Progenitor cell of endocrine pancreas (in vitro differentiated cells): ENCODE results near the gene LRRC23. TPM values are rescaled to one million over a fixed set of nuclear protein-coding genes. Genes with fewer than 3 reads are reported as not detected.

ENCODE experiments used
- DNase-seq: peaks from one replicate; pipeline ENCODE4 v3.0.0; 2021; ENCODE audit warnings: low spot score; ENCODE audit not compliant: unreplicated experiment
- H3K27ac Mint-ChIP-seq: 2 replicates; pipeline ENCODE4 v1.8.0; 2021; ENCODE audit warnings: mild to moderate bottlenecking, moderate library complexity, mixed read lengths
- H3K27me3 Mint-ChIP-seq: 2 replicates; pipeline ENCODE4 v1.8.0; 2021; ENCODE audit warnings: mixed read lengths
- H3K36me3 Mint-ChIP-seq: 2 replicates; pipeline ENCODE4 v1.8.0; 2022; ENCODE audit warnings: mixed read lengths; ENCODE audit not compliant: insufficient read depth
- H3K4me1 Mint-ChIP-seq: 2 replicates; pipeline ENCODE4 v1.8.0; 2021; ENCODE audit warnings: low read depth, mixed read lengths
- H3K4me3 Mint-ChIP-seq: 2 replicates; pipeline ENCODE4 v1.8.0; 2021; ENCODE audit warnings: low read depth, mild to moderate bottlenecking, moderate library complexity, mixed read lengths
- H3K9me3 Mint-ChIP-seq: 2 replicates; pipeline ENCODE4 v1.8.0; 2021; ENCODE audit warnings: low read depth, mixed read lengths
- total RNA-seq: library from RNA; stranded (reverse); gene quantifications from 2 replicates; pipeline ENCODE4 v1.2.1, GENCODE V29; 2021
- TF ChIP-seq, protein P1 (sequence below): fragments of 200-600 bp; sonication (generic); IDR thresholded peaks from one replicate; pipeline ENCODE4 v1.5.0; 2021; ENCODE audit warnings: antibody characterized with exemption, mild to moderate bottlenecking; ENCODE audit not compliant: unreplicated experiment

LRRC23 gene
- total RNA-seq, 1 donor from 2014 or later = 21.5 TPM

DNA sequence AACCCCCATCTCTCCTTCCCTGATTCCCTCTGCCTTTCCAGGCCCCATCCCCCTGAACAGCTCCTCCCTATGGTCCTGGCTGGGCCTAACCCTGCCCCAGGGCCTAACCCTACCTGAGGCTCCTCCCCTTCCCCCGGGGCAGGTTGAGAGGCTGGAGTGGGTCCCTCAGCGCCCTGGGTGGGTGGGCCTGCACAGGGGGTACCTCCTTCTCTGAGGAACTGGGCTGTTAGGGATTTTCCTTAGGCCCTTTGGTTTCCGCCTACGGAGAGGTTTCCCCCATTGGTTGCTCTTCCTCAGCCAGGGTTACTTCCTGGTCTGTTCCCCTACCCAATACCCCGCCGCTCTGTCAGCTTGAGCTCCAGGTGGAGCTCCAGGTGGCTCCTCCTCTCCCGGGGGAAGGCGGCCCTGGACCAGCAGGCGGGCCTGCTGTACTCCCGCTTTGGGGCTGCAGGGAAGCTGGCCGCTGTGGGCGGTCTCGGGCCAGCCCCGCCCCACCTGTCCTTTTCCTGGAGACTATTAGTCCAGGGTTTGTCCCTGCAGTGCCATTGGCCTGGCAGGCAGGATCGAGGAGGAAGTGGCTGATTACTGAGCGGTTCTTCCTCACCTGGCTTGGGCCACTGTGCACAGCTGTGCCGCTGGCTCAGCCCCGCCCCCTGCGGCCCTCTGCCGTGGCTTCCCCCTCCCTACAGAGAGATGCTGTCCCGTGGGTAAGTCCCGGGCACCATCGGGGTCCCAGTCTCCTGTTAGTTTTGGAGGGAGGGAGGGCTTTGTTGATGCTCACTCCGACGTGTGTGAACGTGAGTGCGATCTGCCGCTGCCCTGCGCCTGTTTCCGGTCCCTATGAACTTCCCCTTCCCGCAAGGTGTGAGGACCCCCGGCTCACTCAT lies 41.7 kb downstream of the LRRC23 start:
- Mint-ChIP-seq H3K36me3 (peaks cover 5% of the 10 kb centered on the region), H3K27ac (peak overlapping the region; percentile 100), H3K9me3 (no peaks in the 10 kb centered on the region), H3K4me3 (peak overlapping the region; percentile 86), H3K27me3 (no peaks in the 10 kb centered on the region), H3K4me1 (peaks cover 38% of the 10 kb centered on the region)
- DNase-seq = peak; percentile 99
- TF ChIP-seq, protein P1, sequence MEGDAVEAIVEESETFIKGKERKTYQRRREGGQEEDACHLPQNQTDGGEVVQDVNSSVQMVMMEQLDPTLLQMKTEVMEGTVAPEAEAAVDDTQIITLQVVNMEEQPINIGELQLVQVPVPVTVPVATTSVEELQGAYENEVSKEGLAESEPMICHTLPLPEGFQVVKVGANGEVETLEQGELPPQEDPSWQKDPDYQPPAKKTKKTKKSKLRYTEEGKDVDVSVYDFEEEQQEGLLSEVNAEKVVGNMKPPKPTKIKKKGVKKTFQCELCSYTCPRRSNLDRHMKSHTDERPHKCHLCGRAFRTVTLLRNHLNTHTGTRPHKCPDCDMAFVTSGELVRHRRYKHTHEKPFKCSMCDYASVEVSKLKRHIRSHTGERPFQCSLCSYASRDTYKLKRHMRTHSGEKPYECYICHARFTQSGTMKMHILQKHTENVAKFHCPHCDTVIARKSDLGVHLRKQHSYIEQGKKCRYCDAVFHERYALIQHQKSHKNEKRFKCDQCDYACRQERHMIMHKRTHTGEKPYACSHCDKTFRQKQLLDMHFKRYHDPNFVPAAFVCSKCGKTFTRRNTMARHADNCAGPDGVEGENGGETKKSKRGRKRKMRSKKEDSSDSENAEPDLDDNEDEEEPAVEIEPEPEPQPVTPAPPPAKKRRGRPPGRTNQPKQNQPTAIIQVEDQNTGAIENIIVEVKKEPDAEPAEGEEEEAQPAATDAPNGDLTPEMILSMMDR = peak; percentile 24

DNA sequence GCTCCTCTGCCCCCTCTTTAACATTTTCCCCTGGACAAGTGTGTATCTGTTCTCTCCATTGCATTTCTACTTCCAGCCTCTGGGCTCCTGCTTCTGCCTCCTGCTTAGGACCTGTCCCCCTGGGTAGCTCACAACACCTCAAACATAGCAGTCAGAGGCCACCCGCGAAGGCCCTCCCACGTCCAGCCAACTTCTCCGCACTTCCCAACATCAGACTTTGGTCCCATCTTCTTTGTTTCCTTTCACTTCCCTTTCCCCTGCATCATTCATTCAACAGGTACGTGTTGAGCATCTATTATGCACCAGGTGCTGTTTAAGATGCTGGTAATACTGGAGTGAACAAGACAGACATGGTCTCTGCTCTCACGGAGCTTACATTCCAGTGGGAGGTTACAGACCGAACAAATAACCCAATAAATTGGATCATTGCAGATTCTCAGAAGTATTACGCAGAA lies 42.3 kb downstream of the LRRC23 start:
- no peaks in the 10 kb centered on the region for H3K27me3 Mint-ChIP-seq
- TF ChIP-seq, protein P1 = no peak
- peaks cover 38% of the 10 kb centered on the region for H3K4me1 Mint-ChIP-seq
- H3K27ac Mint-ChIP-seq = peak overlapping the region; percentile 100
- H3K4me3 Mint-ChIP-seq = peak overlapping the region; percentile 86
- peaks cover 2% of the 10 kb centered on the region for H3K36me3 Mint-ChIP-seq
- no peak for DNase-seq
- H3K9me3 Mint-ChIP-seq = no peaks in the 10 kb centered on the region

DNA sequence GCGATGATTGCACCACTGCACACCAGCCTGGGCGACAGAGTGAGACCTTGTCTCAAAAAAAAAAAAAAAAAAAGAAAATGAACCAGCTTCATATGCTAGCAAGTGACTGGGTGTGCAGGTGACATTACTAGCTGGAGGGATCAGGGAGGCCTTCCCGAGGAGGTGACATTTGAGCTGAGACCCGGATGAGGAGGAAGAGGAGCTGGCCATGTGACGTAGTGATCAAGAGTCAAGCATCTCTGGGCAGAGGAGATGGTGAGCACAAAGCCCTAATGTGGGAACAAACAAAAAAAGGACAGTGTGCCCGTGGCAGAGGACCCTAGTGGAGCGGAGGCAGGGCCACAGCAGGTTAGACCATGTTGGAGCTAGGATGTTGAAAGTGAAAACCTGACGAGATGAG lies 43.0 kb downstream of the LRRC23 start:
- Mint-ChIP-seq H3K4me1 (peaks cover 35% of the 10 kb centered on the region), H3K9me3 (no peaks in the 10 kb centered on the region), H3K27me3 (no peaks in the 10 kb centered on the region), H3K4me3 (peak overlapping the region; percentile 27), H3K27ac (peak overlapping the region; percentile 29), H3K36me3 (no peaks in the 10 kb centered on the region)
- no peak for DNase-seq
- TF ChIP-seq, protein P1 = no peak

DNA sequence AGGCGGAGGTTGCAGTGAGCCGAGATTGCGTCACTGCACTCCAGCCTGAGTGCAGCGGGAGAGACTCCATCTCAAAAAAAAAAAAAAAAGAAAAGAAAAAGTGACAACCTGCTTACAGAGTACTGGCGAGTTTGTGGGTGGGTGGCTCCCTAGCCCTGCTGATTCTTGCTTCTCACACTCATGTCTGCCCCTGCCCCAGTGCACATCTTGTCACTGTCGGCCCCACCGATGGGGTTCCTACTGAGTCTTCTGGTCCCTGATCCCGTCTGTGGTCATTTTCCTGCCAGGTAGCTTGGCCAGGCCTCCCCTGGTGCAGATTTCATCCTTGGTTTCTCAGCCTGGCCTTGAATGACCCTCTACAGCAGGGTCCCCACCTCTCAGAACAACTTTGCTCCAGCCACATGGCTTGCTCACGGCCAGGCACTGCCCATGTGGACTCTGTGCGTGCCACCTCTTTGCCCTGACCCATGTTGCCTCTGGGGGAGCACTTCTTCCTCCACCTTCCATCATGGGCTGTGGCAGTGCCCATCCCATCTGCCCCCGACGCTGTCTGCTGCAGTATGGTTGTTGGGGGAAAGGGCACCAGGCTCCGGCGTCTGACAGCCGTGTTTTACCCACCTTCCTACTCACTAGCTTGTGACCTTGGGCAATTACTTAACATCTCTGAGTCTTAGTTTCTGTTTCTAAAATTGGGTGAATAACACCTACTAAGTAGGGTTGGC lies 44.4 kb downstream of the LRRC23 start:
- Mint-ChIP-seq H3K27me3 (no peaks in the 10 kb centered on the region), H3K4me1 (peaks cover 23% of the 10 kb centered on the region), H3K4me3 (peak overlapping the region; percentile 36), H3K36me3 (no peaks in the 10 kb centered on the region), H3K9me3 (no peaks in the 10 kb centered on the region), H3K27ac (peak overlapping the region; percentile 38)
- DNase-seq = no peak
- TF ChIP-seq, protein P1 = no peak

DNA sequence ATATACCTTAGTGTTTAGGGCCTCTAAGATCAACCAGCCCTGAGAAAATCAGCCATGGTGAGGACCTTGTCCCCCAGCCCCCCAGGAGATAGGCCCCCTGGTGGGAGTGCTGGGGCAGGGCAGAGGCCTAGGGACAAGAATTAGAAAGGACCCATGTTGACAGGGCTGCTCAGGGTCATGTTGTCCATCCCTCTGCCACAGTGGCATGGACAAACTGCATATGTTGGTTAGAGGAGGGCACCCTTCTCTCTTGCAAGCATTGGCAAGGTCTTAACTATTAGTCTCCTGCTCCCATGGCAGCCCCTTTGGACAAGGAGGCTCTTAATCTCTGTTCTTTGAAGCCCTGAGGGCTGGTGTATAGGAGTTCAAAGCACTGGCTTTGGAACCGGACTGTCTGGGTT lies 45.8 kb downstream of the LRRC23 start:
- Mint-ChIP-seq H3K4me3 (no peak overlapping the region), H3K27ac (peak overlapping the region; percentile 46)
- TF ChIP-seq, protein P1 = peak; percentile 59

More for the DNA sequence above, 45.8 kb downstream of the LRRC23 start:
- peaks cover 15% of the 10 kb centered on the region for H3K4me1 Mint-ChIP-seq
- DNase-seq = no peak
- H3K36me3 Mint-ChIP-seq = no peaks in the 10 kb centered on the region
- H3K9me3 Mint-ChIP-seq = no peaks in the 10 kb centered on the region
- no peaks in the 10 kb centered on the region for H3K27me3 Mint-ChIP-seq
